GM12878 (cell line): ENCODE results near the gene CEACAM6. TPM values are rescaled to one million over a fixed set of nuclear protein-coding genes. Genes with fewer than 3 reads are reported as not detected.

Experiments used
- ATAC-seq: fragments of 200-7000 bp; cut with Tn5 transposase; 3 replicates; pipeline ENCODE4 v1.9.1; 2020; ENCODE audit warnings: mild to moderate bottlenecking, moderate library complexity
- BruUV-seq: library from RNA; stranded (reverse); fragments of 400-500 nt; replicated peaks from 2 replicates; lab custom pipeline; 2021; lab: Mats Ljungman, UMichigan
- CTCF ChIA-PET: fragments of 300-600 bp; sonication (Branson Sonifier 250); formaldehyde crosslinking; extraction: SDS; loops from one replicate; lab custom pipeline; 2021; ENCODE audit warnings: inconsistent platforms; lab: Yijun Ruan, JAX
- POLR2A ChIA-PET: fragments of 350-600 bp; formaldehyde crosslinking; extraction: SDS; loops from one replicate; lab custom pipeline; 2021; ENCODE audit warnings: inconsistent platforms; lab: Charles Lee
- RAD21 ChIA-PET: fragments of 300-600 bp; sonication (Branson Sonifier 250); formaldehyde crosslinking; loops from one replicate; lab custom pipeline; 2023; ENCODE audit warnings: antibody characterized with exemption; ENCODE audit not compliant: unreplicated experiment; lab: Charles Lee
- SMC1A ChIA-PET: fragments of 300-600 bp; sonication (Branson Sonifier 250); formaldehyde crosslinking; loops from one replicate; lab custom pipeline; 2023; ENCODE audit not compliant: unreplicated experiment, uncharacterized antibody; lab: Charles Lee
- DNase-seq: peaks from one replicate; pipeline ENCODE4 v3.0.0-alpha.2; 2011; ENCODE audit warnings: low read depth, low spot score
- FAIRE-seq: peaks from 3 replicates; lab custom pipeline; 2011; peaks lifted over from hg19 to GRCh38; lab: Jason Lieb, UNC
- H2AFZ ChIP-seq: 2 replicates; pipeline ENCODE4 v1.6.0; 2011; ENCODE audit warnings: low read depth, low read length, control low read depth; ENCODE audit not compliant: control insufficient read depth
- H3K27ac ChIP-seq: 2 replicates; pipeline ENCODE4 v1.5.1; 2011; ENCODE audit warnings: control low read depth; ENCODE audit not compliant: control insufficient read depth, insufficient read depth
- H3K27me3 ChIP-seq, 2 experiments: replicated peaks in 1 of 2; 2 replicates each; pipeline versions ENCODE4 v1.6.0 to v1.6.1; 2011; ENCODE audit warnings: low read length in 1 of 2; ENCODE audit not compliant: control insufficient read depth in 2 of 2, insufficient read depth in 2 of 2
- H3K36me3 ChIP-seq, 2 experiments: 2 replicates each; pipeline ENCODE4 v1.5.1; 2011; ENCODE audit warnings: low read length in 1 of 2; ENCODE audit not compliant: control insufficient read depth in 2 of 2, insufficient read depth in 2 of 2
- H3K4me1 ChIP-seq: 2 replicates; pipeline ENCODE4 v1.6.1; 2011; ENCODE audit warnings: mild to moderate bottlenecking, low read length, moderate library complexity, mixed read lengths; ENCODE audit not compliant: control insufficient read depth, insufficient read depth
- H3K4me2 ChIP-seq: 2 replicates; pipeline ENCODE4 v1.6.0; 2011; ENCODE audit warnings: control low read depth; ENCODE audit not compliant: control insufficient read depth, insufficient read depth
- H3K4me3 ChIP-seq: fragments of 200-600 bp; sonication (generic); 2 replicates; pipeline ENCODE4 v1.5.1; 2016
- H3K79me2 ChIP-seq: 2 replicates; pipeline ENCODE4 v1.6.0; 2011; ENCODE audit warnings: low read length; ENCODE audit not compliant: control insufficient read depth, insufficient read depth
- H3K9ac ChIP-seq: 2 replicates; pipeline ENCODE4 v1.8.0; 2011; ENCODE audit warnings: low read length, control low read depth, mixed read lengths; ENCODE audit not compliant: control insufficient read depth, insufficient read depth
- H3K9me3 ChIP-seq: replicated peaks from 3 replicates; pipeline ENCODE4 v1.5.1; 2011; ENCODE audit warnings: mild to moderate bottlenecking, low read length; ENCODE audit not compliant: control insufficient read depth, insufficient read depth
- H4K20me1 ChIP-seq: 2 replicates; pipeline ENCODE4 v1.6.0; 2011; ENCODE audit not compliant: control insufficient read depth, insufficient read depth
- ATF7 ChIP-seq: fragments of 450-650 bp; IDR thresholded peaks from 2 replicates; pipeline ENCODE4 v1.6.1; 2016; ENCODE audit warnings: low read depth, mild to moderate bottlenecking
- BMI1 ChIP-seq: fragments of 450-650 bp; IDR thresholded peaks from 2 replicates; pipeline ENCODE4 v1.6.1; 2016; ENCODE audit warnings: mild to moderate bottlenecking, moderate library complexity, borderline replicate concordance
- CBFB ChIP-seq: IDR thresholded peaks from 2 replicates; pipeline ENCODE4 v1.6.1; 2016; ENCODE audit warnings: antibody characterized with exemption, low read depth
- ESRRA ChIP-seq: IDR thresholded peaks from 2 replicates; pipeline ENCODE4 v1.6.1; 2012; ENCODE audit warnings: mild to moderate bottlenecking, low read length, improper control_type of control experiment
- HDAC2 ChIP-seq: fragments of 200-600 bp; sonication (generic); IDR thresholded peaks from 2 replicates; pipeline ENCODE4 v1.6.1; 2017
- KDM1A ChIP-seq: fragments of 200-600 bp; sonication (generic); IDR thresholded peaks from 2 replicates; pipeline ENCODE4 v1.6.1; 2016; ENCODE audit warnings: borderline replicate concordance
- RAD21 ChIP-seq: IDR thresholded peaks from 2 replicates; pipeline ENCODE4 v1.6.1; 2011; ENCODE audit warnings: mild to moderate bottlenecking, low read depth, low read length, moderate library complexity; ENCODE audit not compliant: insufficient read depth
- SMAD1 ChIP-seq: fragments of 450-650 bp; IDR thresholded peaks from 2 replicates; pipeline ENCODE4 v1.6.1; 2018; ENCODE audit warnings: mild to moderate bottlenecking, low read depth; ENCODE audit not compliant: partially characterized antibody
- SMAD5 ChIP-seq: IDR thresholded peaks from 2 replicates; pipeline ENCODE4 v1.6.1; 2016; ENCODE audit warnings: antibody characterized with exemption, low read depth
- SPI1 ChIP-seq: IDR thresholded peaks from 2 replicates; pipeline ENCODE4 v1.6.1; 2011; ENCODE audit warnings: low read depth, mild to moderate bottlenecking, low read length, moderate library complexity, borderline replicate concordance; ENCODE audit not compliant: insufficient read depth
- STAT1 ChIP-seq: fragments of 450-650 bp; conservative IDR thresholded peaks from 2 replicates; pipeline ENCODE4 v1.6.1; 2014; ENCODE audit warnings: antibody characterized with exemption, mild to moderate bottlenecking
- SUZ12 ChIP-seq: fragments of 200-600 bp; sonication (generic); IDR thresholded peaks from one replicate; pipeline ENCODE4 v1.6.1; 2018; ENCODE audit warnings: antibody characterized with exemption, mild to moderate bottlenecking; ENCODE audit not compliant: unreplicated experiment
- TARDBP ChIP-seq: IDR thresholded peaks from 2 replicates; pipeline ENCODE4 v1.6.1; 2016; ENCODE audit warnings: borderline replicate concordance
- TCF3 ChIP-seq: IDR thresholded peaks from 2 replicates; pipeline ENCODE4 v1.6.1; 2012; ENCODE audit warnings: low read depth, mild to moderate bottlenecking, low read length, borderline replicate concordance; ENCODE audit not compliant: insufficient read depth
- WRNIP1 ChIP-seq: IDR thresholded peaks from 2 replicates; pipeline ENCODE4 v1.6.1; 2011; ENCODE audit warnings: low read depth, low read length, improper control_type of control experiment, borderline replicate concordance
- ZZZ3 ChIP-seq: IDR thresholded peaks from 2 replicates; pipeline ENCODE4 v1.6.1; 2011; ENCODE audit warnings: low read depth; ENCODE audit not compliant: control insufficient read depth, insufficient read length
- WGBS: methylation state at CpG from one replicate; pipeline ENCODE4 v1.1.6; 2016; ENCODE audit warnings: low lambda C conversion rate; ENCODE audit not compliant: insufficient replicate concordance, insufficient coverage; ENCODE audit errors: missing lambda C conversion rate; 5-methylcytosine and 5-hydroxymethylcytosine counted together
- in situ Hi-C: fragments of 300-500 bp; cut with MboI; formaldehyde crosslinking; loops from 9 replicates; pipeline ENCODE4 v1.14.3; 2018; ENCODE audit warnings: mixed read lengths
- intact Hi-C: fragments of 100-400 bp; cut with micrococcal nuclease; formaldehyde crosslinking; loops from one replicate; pipeline ENCODE4 v1.14.2; 2022; ENCODE audit not compliant: unreplicated experiment
- polyA plus RNA-seq, 11 experiments: library from polyadenylated mRNA; depleted of rRNA in 4 of 11; unstranded in 6 of 11; stranded (reverse) in 5 of 11; fragments of >200 nt; fragmentation: Nextera tagmentation in 4 of 11; fragmentation: Illumina TruSeq in 1 of 11; extraction: Ambion mirVana in 4 of 11; extraction: Trizol in 1 of 11; gene quantifications; 1 replicate in 1 of 11; 2 replicates in 10 of 11; pipeline versions ENCODE4 v1.2.1 to v1.2.3, GENCODE V29; 2011 to 2016; ENCODE audit warnings: inconsistent platforms in 2 of 11, missing spikeins in 2 of 11, low read depth in 1 of 11
- total RNA-seq, 4 experiments: library from RNA; depleted of rRNA in 3 of 4; stranded (reverse); fragments of >200 nt in 3 of 4; fragmentation: Illumina TruSeq in 1 of 4; extraction: Trizol in 1 of 4; gene quantifications; 2 replicates each; pipeline versions ENCODE4 v1.2.1 to v1.2.3, GENCODE V29; 2013 to 2021
- TF ChIP-seq, protein P1 (sequence below): fragments of 450-650 bp; IDR thresholded peaks from 2 replicates; pipeline ENCODE4 v1.6.1; 2017; ENCODE audit warnings: low read depth, mild to moderate bottlenecking, moderate library complexity

The CEACAM6 gene
- total and polyA plus RNA-seq, 10 of the 15 experiments (the other 5 are each of a cell fraction or from before 2014, with no cell fraction given) = 0.26 TPM; not detected in 9

DNA sequence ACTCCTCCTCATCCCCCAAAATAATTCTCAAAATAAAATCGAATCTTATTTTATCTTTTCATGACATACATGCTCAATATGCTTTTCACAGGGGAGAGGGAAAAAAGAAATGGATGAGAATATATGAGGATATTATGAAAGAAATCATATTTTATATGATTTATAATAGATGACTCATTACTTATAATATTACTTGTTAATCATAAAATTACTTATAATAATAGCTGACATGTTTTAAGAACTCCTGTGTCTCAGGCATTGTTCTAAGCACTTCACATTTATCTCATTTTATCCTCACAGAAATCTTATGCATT is 38.0 kb downstream of the CEACAM6 start:
- Histone ChIP-seq H3K9ac (no peak overlapping the region), H3K27ac (no peak overlapping the region), H3K36me3 (no peaks in the 10 kb centered on the region), H3K79me2 (no peaks in the 10 kb centered on the region)
- no peak for TF ChIP-seq STAT1
- TF ChIP-seq TARDBP = no peak
- TF ChIP-seq, protein P1, sequence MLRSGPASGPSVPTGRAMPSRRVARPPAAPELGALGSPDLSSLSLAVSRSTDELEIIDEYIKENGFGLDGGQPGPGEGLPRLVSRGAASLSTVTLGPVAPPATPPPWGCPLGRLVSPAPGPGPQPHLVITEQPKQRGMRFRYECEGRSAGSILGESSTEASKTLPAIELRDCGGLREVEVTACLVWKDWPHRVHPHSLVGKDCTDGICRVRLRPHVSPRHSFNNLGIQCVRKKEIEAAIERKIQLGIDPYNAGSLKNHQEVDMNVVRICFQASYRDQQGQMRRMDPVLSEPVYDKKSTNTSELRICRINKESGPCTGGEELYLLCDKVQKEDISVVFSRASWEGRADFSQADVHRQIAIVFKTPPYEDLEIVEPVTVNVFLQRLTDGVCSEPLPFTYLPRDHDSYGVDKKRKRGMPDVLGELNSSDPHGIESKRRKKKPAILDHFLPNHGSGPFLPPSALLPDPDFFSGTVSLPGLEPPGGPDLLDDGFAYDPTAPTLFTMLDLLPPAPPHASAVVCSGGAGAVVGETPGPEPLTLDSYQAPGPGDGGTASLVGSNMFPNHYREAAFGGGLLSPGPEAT = no peak
- TF ChIP-seq, all 136 proteins: peak for 0
- Histone ChIP-seq H4K20me1 (no peaks in the 10 kb centered on the region), H3K4me1 (no peaks in the 10 kb centered on the region), H3K4me3 (no peak overlapping the region), H3K4me2 (no peak overlapping the region), H3K27me3 (peaks cover 0 to 6% of the 10 kb centered on the region in 2 experiments; a peak in 3 of 4 replicates), H3K9me3 (no peaks in the 10 kb centered on the region), H2AFZ (no peak overlapping the region)
- SMC1A ChIA-PET = interaction anchor here (1.0 to 5.5 kb wide), 8 partner anchors 9 to 165 kb away, joined by 3 to 47 read pairs (median 4); no protein-coding TSS in a partner anchor
- RAD21 ChIA-PET = interaction anchor here (0.9 to 5.2 kb wide), 5 partner anchors 9 to 165 kb away, joined by 3 to 37 read pairs (median 5); no protein-coding TSS in a partner anchor
- BruUV-seq = no TSS peak
- CTCF ChIA-PET = interaction anchor here (0.7 to 7.2 kb wide), 31 partner anchors 9 to 242 kb away, joined by 3 to 188 read pairs (median 5); partner anchors contain the start of genes CEACAM21, CEACAM6 and RABAC1
- in situ Hi-C loops (no loop called here), intact Hi-C loops (loop anchor here (1.0 to 5.0 kb wide), 2 partner anchors 28 to 164 kb away; partner anchors contain the start of gene RABAC1)
- 0% methylated on average over 1 of the region's 1 CpG for WGBS
- POLR2A ChIA-PET = interaction anchor here (0.7 to 1.6 kb wide), 2 partner anchors 28 to 509 kb away, joined by 3 to 4 read pairs; no protein-coding TSS in a partner anchor
- FAIRE-seq (no peak), DNase-seq (no peak), ATAC-seq (no peak)

DNA sequence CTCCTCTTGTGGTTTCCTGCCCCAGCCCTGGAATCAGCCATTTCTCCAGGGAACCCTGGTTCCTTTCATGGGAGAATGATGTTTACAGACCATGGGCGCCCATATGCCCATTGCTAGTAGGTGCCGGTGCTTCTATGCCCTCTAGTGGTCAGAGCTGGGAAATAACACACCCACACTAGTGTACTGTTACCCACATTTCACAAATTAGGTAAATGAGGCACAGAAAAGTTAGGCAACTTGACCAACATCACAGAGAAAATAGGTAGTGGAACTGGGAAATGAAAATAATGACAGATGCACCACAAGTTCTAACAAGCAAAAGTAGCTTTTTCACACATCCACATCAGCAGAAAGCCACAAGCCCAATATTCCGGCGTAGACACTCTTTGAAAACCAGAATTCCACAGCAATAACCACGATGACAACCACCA is 39.7 kb downstream of the CEACAM6 start:
- no peaks in the 10 kb centered on the region for H3K36me3 ChIP-seq
- DNase-seq (peak; percentile 23), ATAC-seq (peak; percentile 97), FAIRE-seq (peak; percentile 99)
- H3K4me2 ChIP-seq = no peak overlapping the region
- ChIA-PET POLR2A (no interaction called here), SMC1A (interaction anchor here (0.9 to 5.5 kb wide), 11 partner anchors 10 to 356 kb away, joined by 3 to 47 read pairs (median 4); partner anchors contain the start of genes DMAC2, RABAC1 and RPS19), RAD21 (interaction anchor here (1.1 to 5.2 kb wide), 2 partner anchors 26 to 69 kb away, joined by 3 to 37 read pairs; no protein-coding TSS in a partner anchor), CTCF (interaction anchor here (0.7 to 7.2 kb wide), 28 partner anchors 9 to 1933 kb away, joined by 3 to 188 read pairs (median 4); partner anchors contain the start of genes CEACAM6, CEACAM7 and RABAC1)
- H3K9ac ChIP-seq = no peak overlapping the region
- intact Hi-C loops = no loop called here
- no peaks in the 10 kb centered on the region for H3K9me3 ChIP-seq
- H3K27me3 ChIP-seq = peaks cover 0 to 6% of the 10 kb centered on the region in 2 experiments; a peak in 2 of 4 replicates
- H3K4me1 ChIP-seq = no peaks in the 10 kb centered on the region; the same call in 1 of the 2 replicates
- H4K20me1 ChIP-seq = no peaks in the 10 kb centered on the region
- BruUV-seq = no TSS peak
- H3K79me2 ChIP-seq = no peaks in the 10 kb centered on the region
- in situ Hi-C loops = no loop called here
- no peak overlapping the region for H2AFZ ChIP-seq
- no peak overlapping the region for H3K4me3 ChIP-seq
- H3K27ac ChIP-seq = no peak overlapping the region
- WGBS = 5% methylated on average over 5 of the region's 5 CpGs
- TF ChIP-seq SMAD5 (no peak), RAD21 (peak; percentile 16; the same call in 1 of the 2 replicates), ZZZ3 (no peak), KDM1A (no peak), SUZ12 (no peak), BMI1 (no peak), WRNIP1 (no peak), TCF3 (no peak), ATF7 (no peak; the same call in 1 of the 2 replicates), CBFB (no peak), SPI1 (peak; percentile 35; the same call in 1 of the 2 replicates), HDAC2 (no peak), ESRRA (no peak), SMAD1 (no peak)
